IMR-90 (cell line): Measurements from ENCODE around the gene MAML3. TPM values are rescaled to one million over a fixed set of nuclear protein-coding genes. Genes with fewer than 3 reads are reported as not detected.

Experiments
- ATAC-seq: fragments of 200-7000 bp; cut with Tn5 transposase; 2 replicates; pipeline ENCODE4 v1.9.1; 2020; ENCODE audit warnings: low read depth, mild to moderate bottlenecking, moderate library complexity
- BruUV-seq: library from RNA; stranded (reverse); fragments of 400-500 nt; replicated peaks from 2 replicates; lab custom pipeline; 2021; lab: Mats Ljungman, UMichigan
- CTCF ChIA-PET: fragments of 300-600 bp; formaldehyde crosslinking; extraction: SDS; loops from one replicate; lab custom pipeline; 2021; ENCODE audit warnings: antibody characterized with exemption; lab: Yijun Ruan, JAX
- POLR2A ChIA-PET: fragments of 300-600 bp; sonication (Branson Sonifier 250); formaldehyde crosslinking; loops from one replicate; lab custom pipeline; 2022; ENCODE audit warnings: antibody characterized with exemption; ENCODE audit not compliant: unreplicated experiment; lab: Charles Lee
- DNase-seq: peaks from one replicate; pipeline ENCODE4 v3.0.0; 2013
- H2AFZ ChIP-seq: replicated peaks from 2 replicates; pipeline ENCODE3; 2013; ENCODE audit warnings: low read length, mild to moderate bottlenecking; ENCODE audit not compliant: poor library complexity
- H2AK5ac ChIP-seq: 2 replicates; pipeline ENCODE4 v1.6.1; 2013; ENCODE audit warnings: low read depth, low read length, inconsistent platforms
- H2AK9ac ChIP-seq: replicated peaks from 2 replicates; pipeline ENCODE3; 2013; ENCODE audit warnings: mild to moderate bottlenecking, low read depth, low read length, moderate library complexity; ENCODE audit not compliant: poor library complexity
- H2BK120ac ChIP-seq: 2 replicates; pipeline ENCODE4 v1.6.1; 2013; ENCODE audit warnings: low read depth, low read length, inconsistent platforms
- H2BK15ac ChIP-seq: 3 replicates; pipeline ENCODE4 v1.6.1; 2013; ENCODE audit warnings: low read depth, low read length, inconsistent platforms
- H2BK20ac ChIP-seq: 2 replicates; pipeline ENCODE4 v1.6.1; 2013; ENCODE audit warnings: low read depth, mild to moderate bottlenecking, inconsistent platforms, low read length, moderate library complexity
- H2BK5ac ChIP-seq: 2 replicates; pipeline ENCODE4 v1.6.1; 2013; ENCODE audit warnings: mild to moderate bottlenecking, low read depth, low read length, inconsistent platforms; ENCODE audit not compliant: poor library complexity, severe bottlenecking
- H3K14ac ChIP-seq: replicated peaks from 2 replicates; pipeline ENCODE4 v1.6.1; 2013; ENCODE audit warnings: low read depth, low read length, inconsistent platforms
- H3K18ac ChIP-seq: 2 replicates; pipeline ENCODE4 v1.6.1; 2013; ENCODE audit warnings: low read depth, low read length, control low read depth
- H3K23ac ChIP-seq: 2 replicates; pipeline ENCODE4 v1.6.1; 2013; ENCODE audit warnings: low read depth, low read length, inconsistent platforms
- H3K27ac ChIP-seq: 2 replicates; pipeline ENCODE4 v1.5.1; 2013; ENCODE audit warnings: mild to moderate bottlenecking, control low read depth, low read length; ENCODE audit not compliant: insufficient read depth
- H3K27me3 ChIP-seq: 2 replicates; pipeline ENCODE4 v1.6.1; 2013; ENCODE audit warnings: low read length; ENCODE audit not compliant: control insufficient read depth, insufficient read depth
- H3K36me3 ChIP-seq: 2 replicates; pipeline ENCODE4 v1.6.1; 2013; ENCODE audit warnings: low read length, mixed read lengths; ENCODE audit not compliant: control insufficient read depth, insufficient read depth
- H3K4ac ChIP-seq: 2 replicates; pipeline ENCODE4 v1.6.1; 2013; ENCODE audit warnings: low read depth, low read length, inconsistent platforms
- H3K4me1 ChIP-seq: 2 replicates; pipeline ENCODE4 v1.6.1; 2013; ENCODE audit warnings: low read length, mixed read lengths; ENCODE audit not compliant: control insufficient read depth, insufficient read depth
- H3K4me2 ChIP-seq: 2 replicates; pipeline ENCODE4 v1.6.1; 2013; ENCODE audit warnings: low read depth, mild to moderate bottlenecking, control low read depth, low read length, moderate library complexity
- H3K4me3 ChIP-seq: 2 replicates; pipeline ENCODE4 v1.5.1; 2013; ENCODE audit warnings: low read depth, mild to moderate bottlenecking, control low read depth, low read length, moderate library complexity; ENCODE audit not compliant: insufficient read depth
- H3K56ac ChIP-seq: 2 replicates; pipeline ENCODE4 v1.6.1; 2013; ENCODE audit warnings: low read length, inconsistent platforms; ENCODE audit not compliant: insufficient read depth; ENCODE audit errors: extremely low read depth
- H3K79me1 ChIP-seq, 2 experiments: 2 replicates each; pipeline ENCODE4 v1.6.1; 2013; ENCODE audit warnings: low read length in 2 of 2, inconsistent platforms in 1 of 2, low read depth in 1 of 2
- H3K9ac ChIP-seq: 2 replicates; pipeline ENCODE4 v1.6.1; 2013; ENCODE audit warnings: low read depth, low read length, control low read depth
- H3K9me1 ChIP-seq: 2 replicates; pipeline ENCODE4 v1.6.1; 2013; ENCODE audit warnings: low read length, inconsistent platforms; ENCODE audit not compliant: insufficient read depth
- H3K9me3 ChIP-seq: 2 replicates; pipeline ENCODE4 v1.6.1; 2013; ENCODE audit warnings: low read length; ENCODE audit not compliant: control insufficient read depth, insufficient read depth
- H4K20me1 ChIP-seq: 2 replicates; pipeline ENCODE4 v1.6.1; 2013; ENCODE audit warnings: low read length, inconsistent platforms; ENCODE audit not compliant: insufficient read depth
- H4K5ac ChIP-seq: 2 replicates; pipeline ENCODE4 v1.6.1; 2013; ENCODE audit warnings: mild to moderate bottlenecking, low read depth, low read length, control low read depth
- H4K8ac ChIP-seq, 2 experiments: 2 replicates each; pipeline ENCODE4 v1.6.1; 2013; ENCODE audit warnings: low read depth in 2 of 2, low read length in 2 of 2, control low read depth in 1 of 2, inconsistent platforms in 1 of 2
- H4K91ac ChIP-seq: 2 replicates; pipeline ENCODE4 v1.6.1; 2013; ENCODE audit warnings: low read depth, low read length, inconsistent platforms; ENCODE audit not compliant: insufficient read depth
- BHLHE40 ChIP-seq: fragments of 150-350 bp; IDR thresholded peaks from 2 replicates; pipeline ENCODE4 v1.6.1; 2016; ENCODE audit warnings: mild to moderate bottlenecking, low read depth, low read length
- CEBPB ChIP-seq: IDR thresholded peaks from 2 replicates; pipeline ENCODE4 v1.6.1; 2012; ENCODE audit warnings: low read depth, low read length, improper control_type of control experiment
- CHD1 ChIP-seq: IDR thresholded peaks from 2 replicates; pipeline ENCODE4 v1.6.1; 2012; ENCODE audit warnings: low read depth, low read length, improper control_type of control experiment
- CTCF ChIP-seq: conservative IDR thresholded peaks from 2 replicates; pipeline ENCODE4 v1.5.1; 2012; ENCODE audit warnings: mild to moderate bottlenecking, low read depth, low read length, improper control_type of control experiment
- FOS ChIP-seq: fragments of 150-350 bp; IDR thresholded peaks from 2 replicates; pipeline ENCODE4 v1.6.1; 2016; ENCODE audit warnings: low read depth, low read length
- MAFK ChIP-seq: IDR thresholded peaks from 2 replicates; pipeline ENCODE4 v1.6.1; 2012; ENCODE audit warnings: low read depth, low read length, improper control_type of control experiment
- MAZ ChIP-seq: IDR thresholded peaks from 2 replicates; pipeline ENCODE4 v1.6.1; 2012; ENCODE audit warnings: low read depth, mild to moderate bottlenecking, low read length, improper control_type of control experiment, moderate library complexity, borderline replicate concordance
- MXI1 ChIP-seq: IDR thresholded peaks from 2 replicates; pipeline ENCODE4 v1.6.1; 2012; ENCODE audit warnings: low read depth, mild to moderate bottlenecking, low read length, moderate library complexity, borderline replicate concordance
- NFE2L2 ChIP-seq: fragments of 150-350 bp; IDR thresholded peaks from 2 replicates; pipeline ENCODE4 v1.6.1; 2016; ENCODE audit warnings: low read depth, mild to moderate bottlenecking, low read length
- POLR2A ChIP-seq: IDR thresholded peaks from 2 replicates; pipeline ENCODE4 v1.6.1; 2012; ENCODE audit warnings: mild to moderate bottlenecking, low read depth, low read length
- RAD21 ChIP-seq: IDR thresholded peaks from 2 replicates; pipeline ENCODE4 v1.6.1; 2012; ENCODE audit warnings: low read length, improper control_type of control experiment
- RCOR1 ChIP-seq: IDR thresholded peaks from 2 replicates; pipeline ENCODE4 v1.6.1; 2012; ENCODE audit warnings: mild to moderate bottlenecking, low read length, improper control_type of control experiment; ENCODE audit not compliant: insufficient replicate concordance
- RFX5 ChIP-seq: IDR thresholded peaks from 2 replicates; pipeline ENCODE4 v1.8.0; 2012; ENCODE audit warnings: low read depth, mild to moderate bottlenecking, low read length, moderate library complexity
- SMC3 ChIP-seq: fragments of 150-350 bp; IDR thresholded peaks from 2 replicates; pipeline ENCODE4 v1.6.1; 2016; ENCODE audit warnings: low read depth, mild to moderate bottlenecking, antibody characterized with exemption, low read length, moderate library complexity
- USF2 ChIP-seq: fragments of 150-350 bp; IDR thresholded peaks from 2 replicates; pipeline ENCODE4 v1.6.1; 2017; ENCODE audit warnings: mild to moderate bottlenecking, antibody characterized with exemption, low read length, low read depth
- WGBS, 2 experiments: methylation state at CpG; one replicate each; pipeline versions ENCODE4 v1.1.5 to v1.1.7; 2013; ENCODE audit warnings: missing lambda C conversion rate in 2 of 2; ENCODE audit not compliant: insufficient read length in 1 of 2; ENCODE audit errors: extremely low coverage in 2 of 2; 5-methylcytosine and 5-hydroxymethylcytosine counted together
- dilution Hi-C: fragments of 300-500 bp; cut with HindIII; formaldehyde crosslinking; loops from one replicate; pipeline ENCODE4 v1.14.3; 2018; ENCODE audit warnings: low sequenced_read_pairs; ENCODE audit not compliant: unreplicated experiment
- in situ Hi-C: fragments of 300-500 bp; cut with MboI; formaldehyde crosslinking; loops from 3 replicates; pipeline ENCODE4 v1.14.3; 2019; ENCODE audit warnings: low sequenced_read_pairs, inconsistent platforms, mixed read lengths
- intact Hi-C: fragments of 100-400 bp; cut with micrococcal nuclease; formaldehyde crosslinking; loops from 2 replicates; pipeline ENCODE4 v1.10.0; 2022
- polyA plus RNA-seq, 3 experiments: library from polyadenylated mRNA; depleted of rRNA; stranded (reverse); fragments of >200 nt; gene quantifications; 2 replicates each; pipeline ENCODE4 v1.2.3, GENCODE V29; 2012; ENCODE audit warnings: low replicate concordance in 1 of 3
- total RNA-seq: library from RNA; depleted of rRNA; stranded (reverse); fragments of >200 nt; gene quantifications from 2 replicates; pipeline ENCODE4 v1.2.3, GENCODE V29; 2012
- TF ChIP-seq, protein P1 (sequence below): fragments of 150-350 bp; IDR thresholded peaks from 2 replicates; pipeline ENCODE4 v1.6.1; 2016; ENCODE audit warnings: low read depth, mild to moderate bottlenecking, low read length, moderate library complexity, borderline replicate concordance

MAML3 gene
- total and polyA plus RNA-seq, 2 of the 4 experiments (the other 2 are of a cell fraction) = 0.90 to 1.7 TPM

GRCh38 chr4:139905489-139905888 lies 248.5 kb downstream of the MAML3 start:
- Histone ChIP-seq H3K18ac (no peak overlapping the region), H3K4me3 (no peak overlapping the region), H2AFZ (no peak overlapping the region), H3K27me3 (no peaks in the 10 kb centered on the region), H3K4ac (no peak overlapping the region), H3K4me2 (no peak overlapping the region), H3K56ac (no peak overlapping the region), H3K9ac (no peak overlapping the region), H4K8ac (no peak overlapping the region), H2BK20ac (no peak overlapping the region), H4K20me1 (no peaks in the 10 kb centered on the region), H2BK15ac (no peak overlapping the region), H3K23ac (no peak overlapping the region), H2BK120ac (no peak overlapping the region), H3K9me1 (0 out of 2 replicates have a peak, but pooled peaks cover 3% of the 10 kb centered on the region), H3K79me1 (peaks cover 0 to 4% of the 10 kb centered on the region in 2 experiments; a peak in 1 of 4 replicates), H4K91ac (no peak overlapping the region), H2AK5ac (no peak overlapping the region), H3K27ac (no peak overlapping the region), H3K14ac (no peak overlapping the region), H3K9me3 (peaks cover 2% of the 10 kb centered on the region), H4K5ac (no peak overlapping the region), H3K4me1 (peaks cover 8% of the 10 kb centered on the region), H2AK9ac (no peak overlapping the region), H2BK5ac (no peak overlapping the region), H3K36me3 (no peaks in the 10 kb centered on the region)
- DNase-seq = no peak
- no peak for TF ChIP-seq SMC3
- no peak for TF ChIP-seq MAZ
- TF ChIP-seq FOS = no peak
- no peak for TF ChIP-seq MAFK
- TF ChIP-seq CTCF = no peak
- no peak for TF ChIP-seq MXI1
- no peak for TF ChIP-seq BHLHE40
- TF ChIP-seq CEBPB = no peak
- no peak for TF ChIP-seq RAD21
- TF ChIP-seq NFE2L2 = no peak
- no peak for TF ChIP-seq USF2
- no peak for TF ChIP-seq CHD1
- TF ChIP-seq RFX5 = no peak
- TF ChIP-seq, protein P1, sequence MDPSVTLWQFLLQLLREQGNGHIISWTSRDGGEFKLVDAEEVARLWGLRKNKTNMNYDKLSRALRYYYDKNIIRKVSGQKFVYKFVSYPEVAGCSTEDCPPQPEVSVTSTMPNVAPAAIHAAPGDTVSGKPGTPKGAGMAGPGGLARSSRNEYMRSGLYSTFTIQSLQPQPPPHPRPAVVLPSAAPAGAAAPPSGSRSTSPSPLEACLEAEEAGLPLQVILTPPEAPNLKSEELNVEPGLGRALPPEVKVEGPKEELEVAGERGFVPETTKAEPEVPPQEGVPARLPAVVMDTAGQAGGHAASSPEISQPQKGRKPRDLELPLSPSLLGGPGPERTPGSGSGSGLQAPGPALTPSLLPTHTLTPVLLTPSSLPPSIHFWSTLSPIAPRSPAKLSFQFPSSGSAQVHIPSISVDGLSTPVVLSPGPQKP = no peak
- no peak for TF ChIP-seq RCOR1
- TF ChIP-seq POLR2A = no peak
- no CpG with 5 or more reads among the region's 1 CpG for WGBS, 2 experiments
- in situ Hi-C loops (no loop called here), intact Hi-C loops (loop anchor here (10.0 kb wide), 1 partner anchor 349 kb away; no protein-coding TSS in a partner anchor), dilution Hi-C loops (no loop called here)
- no TSS peak for BruUV-seq
- CTCF ChIA-PET = no interaction called here
- POLR2A ChIA-PET = no interaction called here
- ATAC-seq = no peak
